ENCODE data around the gene SCARB1. TPM values are rescaled to one million over a fixed set of nuclear protein-coding genes. Genes with fewer than 3 reads are reported as not detected.

The SCARB1 gene
- total and polyA plus RNA-seq, 9 of the 15 experiments (the other 6 are each of a cell fraction or from before 2014, with no cell fraction given) = 0.56 to 157 (median 52.8) TPM

GRCh38 chr12:124866883-124867400 is 3.3 kb upstream of the SCARB1 start:
- POLR2A ChIA-PET = interaction anchor here (0.7 to 1.5 kb wide), 3 partner anchors 40 to 1485 kb away, joined by 3 to 8 read pairs (median 4); no protein-coding TSS in a partner anchor
- intact Hi-C loops (cut with micrococcal nuclease) = loop anchor here (1.0 kb wide), 1 partner anchor 73 kb away; no protein-coding TSS in a partner anchor
- BruUV-seq (replicated peaks) = no TSS peak
- peak; percentile 73 for TF ChIP-seq GABPA (tag; conservative IDR thresholded peaks at IDR 0.05; ENCODE audit: low read depth)
- TF ChIP-seq, protein P1, sequence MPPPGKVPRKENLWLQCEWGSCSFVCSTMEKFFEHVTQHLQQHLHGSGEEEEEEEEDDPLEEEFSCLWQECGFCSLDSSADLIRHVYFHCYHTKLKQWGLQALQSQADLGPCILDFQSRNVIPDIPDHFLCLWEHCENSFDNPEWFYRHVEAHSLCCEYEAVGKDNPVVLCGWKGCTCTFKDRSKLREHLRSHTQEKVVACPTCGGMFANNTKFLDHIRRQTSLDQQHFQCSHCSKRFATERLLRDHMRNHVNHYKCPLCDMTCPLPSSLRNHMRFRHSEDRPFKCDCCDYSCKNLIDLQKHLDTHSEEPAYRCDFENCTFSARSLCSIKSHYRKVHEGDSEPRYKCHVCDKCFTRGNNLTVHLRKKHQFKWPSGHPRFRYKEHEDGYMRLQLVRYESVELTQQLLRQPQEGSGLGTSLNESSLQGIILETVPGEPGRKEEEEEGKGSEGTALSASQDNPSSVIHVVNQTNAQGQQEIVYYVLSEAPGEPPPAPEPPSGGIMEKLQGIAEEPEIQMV (tag; conservative IDR thresholded peaks at IDR 0.05; ENCODE audit: low read depth) = no peak; the same call in 1 of the 2 replicates
- TF ChIP-seq BHLHE40 (IDR thresholded peaks at IDR 0.05; ENCODE audit: low read length) = peak; percentile 76
- TF ChIP-seq ZNF175 (CRISPR knock-in tag; IDR thresholded peaks at IDR 0.05; ENCODE audit: low read depth) = 0 out of 2 replicates have a peak, but pooled peaks have one; percentile 41
- no peak for TF ChIP-seq NFE2L1 (tag; IDR thresholded peaks at IDR 0.05; ENCODE audit: borderline replicate concordance, low read depth)
- no peak for TF ChIP-seq KLF13 (tag; IDR thresholded peaks at IDR 0.05; ENCODE audit: borderline replicate concordance, low read depth)
- TF ChIP-seq DMBX1 (CRISPR knock-in tag; IDR thresholded peaks at IDR 0.05; ENCODE audit: borderline replicate concordance) = peak; percentile 79; the same call in 1 of the 2 replicates
- peak; percentile 80 for TF ChIP-seq NFRKB (IDR thresholded peaks at IDR 0.05; ENCODE audit: low read depth)
- no peak for TF ChIP-seq RB1 (IDR thresholded peaks at IDR 0.05; ENCODE audit: low read depth)
- TF ChIP-seq GABPB2 (CRISPR knock-in tag; conservative IDR thresholded peaks at IDR 0.05) = no peak

More at GRCh38 chr12:124866883-124867400, 3.3 kb upstream of the SCARB1 start:
- H3K4me2 ChIP-seq (ENCODE audit: insufficient read depth, low read length) = peak overlapping the region; percentile 61
- H3K4me1 ChIP-seq (replicated peaks in 1 of 2; ENCODE audit: control insufficient read depth in 2 of 2, insufficient read depth in 2 of 2, low read length in 2 of 2) = peaks cover 50 to 58% of the 10 kb centered on the region in 2 experiments
- FAIRE-seq = no peak
- no peaks in the 10 kb centered on the region for H3K27me3 ChIP-seq (ENCODE audit: control insufficient read depth in 2 of 2, insufficient read depth in 2 of 2, low read length in 2 of 2)
- peak overlapping the region; percentile 64 to 81; a peak in 3 of 4 replicates for H3K9ac ChIP-seq (ENCODE audit: insufficient read depth in 1 of 2, low read depth in 2 of 2, low read length in 2 of 2)
- peaks cover 10% of the 10 kb centered on the region; the same call in 1 of the 2 replicates for H4K20me1 ChIP-seq (replicated peaks; ENCODE audit: control insufficient read depth, insufficient read depth, low read length)
- in situ Hi-C loops (cut with MboI) = no loop called here
- no peak overlapping the region for H3K4me3 ChIP-seq
- peak overlapping the region; percentile 86 for H3K27ac ChIP-seq (ENCODE audit: extremely low read depth, low read depth, low read length)
- no peaks in the 10 kb centered on the region for H3K9me3 ChIP-seq (replicated peaks; ENCODE audit: control insufficient read depth, insufficient read depth, low read depth, low read length)
- DNase-seq (ENCODE audit: extremely low read depth in 1 of 4, low spot score in 3 of 4) = peak in 2 of 4 experiments; percentile 39 to 60
- no peaks in the 10 kb centered on the region for H3K9me1 ChIP-seq (ENCODE audit: control insufficient read depth, insufficient read depth, low read length)
- H3K36me3 ChIP-seq (ENCODE audit: control insufficient read depth, insufficient read depth, low read length) = peaks cover 4% of the 10 kb centered on the region; the same call in 1 of the 3 replicates
- WGBS (ENCODE audit: insufficient coverage, low coverage, missing lambda C conversion rate) = 15% methylated on average over 9 of the region's 9 CpGs
- peaks cover 22% of the 10 kb centered on the region for H3K79me2 ChIP-seq (ENCODE audit: control insufficient read depth, insufficient read depth, low read length)
- CTCF ChIA-PET (ENCODE audit: low intra/inter-chr PET ratio) = no interaction called here
- no peak for ATAC-seq
- H2AFZ ChIP-seq (ENCODE audit: low read depth, low read length) = peak overlapping the region; percentile 94
